ENCODE measurements around the gene FAHD1.
"Not testable (repeated sequence)": the region's sequence is repeated elsewhere in the genome, so short reads cannot be mapped to it uniquely, and the experiment has no call there.

Gene FAHD1

GRCh38 chr16:1846416-1846815, 19.4 kb downstream of the FAHD1 start:
- no peak for DNase-seq (ENCODE audit: low read depth in 2 of 2)

DNA sequence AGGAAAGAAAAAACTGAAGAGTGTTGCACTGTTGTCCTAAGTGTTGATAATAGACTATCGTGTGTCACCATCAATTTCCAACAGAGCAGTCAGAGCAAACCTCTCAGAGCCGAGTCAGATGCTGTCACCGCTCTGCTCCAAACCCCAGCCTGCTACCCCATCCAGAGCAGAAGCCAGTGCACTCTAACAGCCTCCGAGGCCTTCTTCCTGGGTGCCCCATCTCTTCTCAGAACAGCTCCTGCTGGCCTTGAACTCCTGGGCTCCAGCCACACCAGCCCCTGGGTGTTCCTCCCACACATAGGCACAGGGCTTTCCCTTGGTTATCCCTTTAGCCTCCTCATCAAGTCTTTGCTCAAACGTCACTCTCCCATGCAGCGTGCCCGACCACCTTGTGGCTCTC, 24.0 kb downstream of the FAHD1 start:
- DNase-seq (ENCODE audit: low read depth in 2 of 2), result no peak

GRCh38 chr16:1851793-1852192, 24.8 kb downstream of the FAHD1 start:
- DNase-seq (ENCODE audit: low read depth in 2 of 2), result no peak

GRCh38 chr16:1857433-1858097, 30.6 kb downstream of the FAHD1 start:
- DNase-seq (ENCODE audit: low read depth in 2 of 2), result no peak

DNA sequence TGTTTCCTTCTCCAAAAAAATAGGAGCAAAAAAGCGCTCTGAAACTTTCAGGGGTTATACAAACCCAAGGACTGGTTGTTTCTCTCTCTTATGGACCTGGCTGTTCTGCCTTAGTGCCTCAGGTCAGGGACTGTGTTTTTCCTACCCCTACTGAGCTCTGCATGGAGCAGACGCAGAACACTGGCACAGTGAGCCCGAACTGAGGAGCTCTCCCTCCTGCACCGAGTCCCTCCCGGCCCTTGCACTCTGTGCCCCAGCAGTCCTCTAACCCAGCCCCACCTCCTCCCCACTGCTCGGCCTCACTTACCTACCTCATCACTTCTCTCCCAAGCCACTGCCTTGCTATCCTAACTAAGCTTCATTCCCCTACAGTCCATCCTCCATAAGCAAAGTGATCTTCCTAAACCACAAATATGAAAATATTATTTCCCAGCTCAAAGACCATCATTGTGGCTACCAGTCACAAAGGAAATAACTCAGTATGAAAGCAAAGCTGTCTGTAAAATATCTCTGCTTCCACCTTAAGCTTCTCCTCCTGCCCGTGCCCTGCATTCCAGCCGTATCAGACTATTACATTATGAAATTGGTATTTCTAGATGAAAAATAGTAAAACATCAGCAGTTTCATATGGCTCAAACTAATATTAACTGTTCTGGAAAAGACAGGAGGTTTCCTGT, 31.3 kb downstream of the FAHD1 start:
- DNase-seq (ENCODE audit: low read depth in 2 of 2), result no peak

DNA sequence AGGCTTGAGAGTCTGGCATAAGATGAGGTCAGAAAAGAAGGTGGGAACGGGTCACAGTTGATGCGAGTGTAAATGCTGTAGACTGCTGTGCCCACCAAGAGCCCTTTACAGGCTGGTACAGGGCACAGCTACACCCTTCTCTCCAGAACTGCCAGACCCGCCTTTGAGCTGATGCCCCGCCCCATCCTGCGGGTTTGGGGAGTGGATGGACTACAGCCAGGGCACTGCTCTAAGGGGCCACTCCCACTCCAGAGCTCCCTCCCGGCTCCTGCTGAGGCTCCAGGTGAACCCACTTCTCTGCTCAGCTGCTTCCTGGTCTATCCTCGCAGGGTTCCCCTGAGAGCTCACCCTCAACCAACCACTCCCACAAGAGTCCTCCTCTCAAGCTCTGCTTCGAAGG, 32.6 kb downstream of the FAHD1 start:
- DNase-seq (ENCODE audit: low read depth in 2 of 2), result no peak

- no peak for DNase-seq (ENCODE audit: low read depth in 2 of 2)
Measured at GRCh38 chr16:1861730-1862129, 34.7 kb downstream of the FAHD1 start.

DNA sequence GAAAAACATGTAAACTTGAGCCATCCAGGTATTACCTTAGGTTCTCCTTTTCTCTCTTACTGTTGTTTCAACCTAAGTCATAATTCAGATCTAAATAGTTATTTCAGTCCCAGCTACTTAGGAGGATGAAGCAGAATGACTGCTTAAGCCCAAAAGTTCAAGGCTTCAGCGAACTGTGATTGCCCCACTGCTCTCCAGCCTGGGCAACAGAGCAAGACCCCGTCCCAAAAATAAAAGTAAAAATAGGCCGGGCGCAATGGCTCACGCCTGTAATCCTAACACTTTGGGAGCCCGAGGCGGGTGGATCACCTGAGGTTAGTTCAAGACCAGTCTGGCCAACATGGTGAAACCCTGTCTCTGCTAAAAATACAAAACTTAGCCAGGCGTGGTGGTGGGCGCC, 35.4 kb downstream of the FAHD1 start:
- DNase-seq (ENCODE audit: low read depth in 2 of 2), result no peak

GRCh38 chr16:1863681-1864460, 36.9 kb downstream of the FAHD1 start:
- DNase-seq (ENCODE audit: low read depth in 2 of 2), result no peak

GRCh38 chr16:1865902-1866690, 39.1 kb downstream of the FAHD1 start:
- no peak for DNase-seq (ENCODE audit: low read depth in 2 of 2)

- no peak for DNase-seq (ENCODE audit: low read depth in 2 of 2)
Measured at GRCh38 chr16:1870365-1871082, 43.5 kb downstream of the FAHD1 start.

DNA sequence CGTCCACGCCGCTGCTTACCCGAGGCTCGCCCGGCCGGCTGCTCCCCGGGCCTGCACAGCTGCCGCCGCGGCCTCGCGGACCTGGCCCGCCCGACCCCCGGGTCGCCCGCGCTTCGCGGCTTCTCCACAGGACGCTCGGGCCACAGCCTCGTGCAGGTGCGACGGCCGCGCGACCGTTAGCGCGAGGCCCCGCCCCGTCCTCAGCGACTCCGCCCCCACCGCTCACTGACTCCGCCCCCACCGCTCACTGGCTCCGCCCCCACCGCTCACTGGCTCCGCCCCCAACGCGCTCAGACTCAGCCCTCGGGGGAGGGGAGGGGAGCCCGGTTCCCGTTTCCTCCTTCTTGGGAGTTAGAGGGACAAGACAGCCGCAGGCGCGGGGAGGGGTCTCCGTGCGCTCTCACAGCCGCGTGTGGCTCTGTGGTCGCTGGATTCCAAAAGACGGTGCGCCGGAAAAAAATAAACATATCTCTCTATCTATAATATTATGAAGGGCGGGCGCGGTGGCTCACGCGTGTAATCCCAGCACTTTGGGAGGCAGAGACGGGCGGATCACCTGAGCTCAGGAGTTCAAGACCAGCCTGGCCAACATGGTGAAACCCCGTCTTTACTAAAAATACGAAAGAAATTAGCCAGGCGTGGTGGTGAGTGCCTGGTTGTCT, 45.1 kb downstream of the FAHD1 start, which contains the start of gene MEIOB:
TSS of gene MEIOB (minus strand) at position 191 of the 662 bp plus-strand sequence. CDS start 3,989 bp downstream, outside the sequence.
- peak; percentile 12 to 30 for DNase-seq (ENCODE audit: low read depth in 2 of 2)

DNA sequence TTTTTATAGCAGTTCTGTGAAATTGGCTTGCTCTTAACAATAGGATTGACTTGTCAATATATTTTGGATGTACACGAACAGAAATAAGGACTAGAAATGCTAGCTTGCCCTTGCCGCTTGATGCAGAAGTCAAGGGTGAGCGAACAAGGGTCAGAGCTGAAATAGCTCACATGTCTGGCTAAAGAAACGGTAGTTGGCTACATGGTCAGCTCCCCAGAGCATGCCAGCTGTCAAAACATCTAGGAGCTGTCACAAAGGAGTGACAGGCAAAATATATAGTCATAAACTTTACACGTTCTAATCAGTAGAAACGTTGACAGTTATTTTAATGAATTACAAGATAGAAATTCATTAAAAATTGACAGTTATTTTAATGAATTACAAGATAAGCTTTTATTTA, 47.8 kb downstream of the FAHD1 start:
- no peak for DNase-seq (ENCODE audit: low read depth in 2 of 2)

GRCh38 chr16:1876066-1876465, 49.1 kb downstream of the FAHD1 start:
- not testable (repeated sequence) for DNase-seq (ENCODE audit: low read depth in 2 of 2)

DNA sequence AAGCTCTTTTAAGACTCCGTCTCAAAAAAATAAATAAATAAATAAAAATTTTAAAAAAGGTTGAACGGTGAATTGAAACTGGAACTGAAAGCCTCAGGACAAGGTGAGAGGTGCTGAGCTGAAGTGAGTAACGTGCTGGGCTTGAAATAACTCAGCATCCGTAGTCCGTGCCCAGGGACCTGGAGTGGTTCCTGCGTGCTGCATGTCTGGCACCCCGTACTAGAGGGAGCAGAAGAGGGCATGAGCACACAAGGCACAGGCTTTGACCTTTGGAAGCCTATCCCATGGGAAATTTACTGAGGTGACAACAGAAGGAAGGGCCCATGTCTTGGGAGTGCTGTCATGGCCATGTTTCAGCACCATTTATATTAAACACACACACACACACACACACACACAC, 49.5 kb downstream of the FAHD1 start:
- DNase-seq (ENCODE audit: low read depth in 2 of 2), result no peak

DNA sequence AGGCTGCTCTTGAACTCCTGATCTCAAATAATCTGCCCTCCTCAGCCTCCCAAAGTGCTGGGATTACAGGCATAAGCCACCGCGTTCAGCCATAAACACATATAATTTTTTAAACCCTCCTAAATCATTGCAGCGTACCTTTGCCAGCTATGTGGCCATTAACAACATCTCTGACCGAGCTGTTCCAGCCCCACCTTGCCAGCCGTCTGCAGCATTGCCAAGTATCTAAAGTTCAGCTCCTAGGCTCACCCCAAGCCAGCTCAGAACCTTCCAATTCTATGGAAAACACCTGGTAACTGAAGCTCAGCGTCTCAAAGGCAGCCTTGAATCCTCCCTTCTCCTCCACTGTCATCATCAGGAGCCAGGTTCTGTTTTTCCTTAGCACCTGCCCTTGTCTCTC, 50.1 kb downstream of the FAHD1 start:
- no peak for DNase-seq (ENCODE audit: low read depth in 2 of 2)

DNA sequence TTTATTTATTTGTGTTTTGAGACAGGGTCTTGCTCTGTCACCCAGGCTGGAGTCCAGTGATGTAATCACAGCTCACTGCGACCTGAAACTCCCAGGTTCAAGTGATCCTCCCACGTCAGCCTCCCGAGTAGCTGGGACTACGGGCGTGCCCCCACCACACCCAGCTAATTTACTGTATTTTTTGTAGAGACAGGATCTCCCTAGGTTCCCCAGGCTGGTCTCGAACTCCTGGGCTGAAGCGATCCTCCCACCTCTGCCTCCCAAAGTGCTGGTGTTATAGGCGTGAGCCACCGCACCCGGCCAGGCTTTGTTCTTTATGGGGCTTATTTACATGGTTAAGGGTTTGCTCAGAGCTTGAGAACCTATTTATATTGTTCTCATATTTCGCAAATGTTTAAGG, 50.8 kb downstream of the FAHD1 start:
- no peak for DNase-seq (ENCODE audit: low read depth in 2 of 2)

- no peak for DNase-seq (ENCODE audit: low read depth in 2 of 2)
Measured at GRCh38 chr16:1878256-1878655, 51.2 kb downstream of the FAHD1 start.
